ENCODE results near the gene DNAH10. TPM values are rescaled to one million over a fixed set of nuclear protein-coding genes. Genes with fewer than 3 reads are reported as not detected.

DNAH10 gene
- total RNA-seq, 1 donor from 2014 or later = 1.0 TPM

DNA sequence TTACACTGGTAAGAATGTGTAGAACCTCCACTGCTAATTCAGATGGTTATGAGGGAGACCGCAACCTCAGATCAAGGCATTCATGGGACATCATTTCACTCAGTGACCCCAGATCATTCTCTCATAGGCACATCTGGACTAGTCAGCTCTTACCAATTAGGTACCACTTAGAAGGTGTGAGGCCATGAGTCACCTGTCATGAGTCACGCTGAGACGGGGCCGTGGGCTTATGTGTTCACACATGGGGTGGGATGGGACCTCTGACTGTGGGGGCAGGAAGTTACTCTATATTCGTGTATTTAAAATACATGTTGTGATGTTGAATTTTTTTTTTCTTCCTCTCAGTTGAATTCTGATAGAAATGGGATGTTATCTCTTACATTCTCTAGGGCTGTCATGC lies 154.6 kb downstream of the DNAH10 start:
- no peak for TF ChIP-seq CTCF (IDR thresholded peaks at IDR 0.05; ENCODE audit: unreplicated experiment)
- peaks cover 8% of the 10 kb centered on the region for H3K27me3 Mint-ChIP-seq

DNA sequence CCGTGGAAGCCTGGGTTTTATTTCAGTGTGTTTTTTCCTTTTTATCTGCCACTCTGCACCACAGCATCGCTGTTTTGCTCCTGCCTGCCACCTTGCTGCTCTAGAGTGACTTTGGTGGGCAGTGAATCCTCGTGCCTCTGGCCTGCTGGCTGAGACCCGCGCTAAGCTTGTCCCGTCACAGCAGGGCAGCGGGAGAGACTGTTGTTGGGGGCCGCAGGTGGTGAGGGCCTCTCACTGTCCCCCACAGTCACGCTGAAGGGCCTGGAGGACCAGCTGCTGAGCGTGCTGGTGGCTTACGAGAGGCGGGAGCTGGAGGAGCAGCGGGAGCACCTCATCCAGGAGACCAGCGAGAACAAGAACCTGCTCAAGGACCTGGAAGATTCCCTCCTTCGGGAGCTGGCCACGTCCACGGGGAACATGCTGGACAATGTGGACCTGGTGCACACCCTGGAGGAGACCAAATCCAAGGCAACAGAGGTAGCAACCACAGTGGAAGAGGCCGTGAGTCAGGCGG lies 155.3 kb downstream of the DNAH10 start:
- no peak for DNase-seq (ENCODE audit: low spot score, unreplicated experiment)
- Mint-ChIP-seq H3K9me3 (ENCODE audit: low read depth) (no peaks in the 10 kb centered on the region), H3K4me3 (ENCODE audit: low read depth) (no peak overlapping the region), H3K36me3 (ENCODE audit: insufficient read depth) (no peaks in the 10 kb centered on the region), H3K27me3 (peaks cover 8% of the 10 kb centered on the region), H3K4me1 (ENCODE audit: low read depth) (peaks cover 8% of the 10 kb centered on the region), H3K27ac (no peak overlapping the region)
- no peak for TF ChIP-seq CTCF (IDR thresholded peaks at IDR 0.05; ENCODE audit: unreplicated experiment)

More for the DNA sequence above, 154.6 kb downstream of the DNAH10 start:
- no peaks in the 10 kb centered on the region for H3K36me3 Mint-ChIP-seq (ENCODE audit: insufficient read depth)
- no peak for DNase-seq (ENCODE audit: low spot score, unreplicated experiment)
- H3K4me3 Mint-ChIP-seq (ENCODE audit: low read depth) = no peak overlapping the region
- no peak overlapping the region for H3K27ac Mint-ChIP-seq
- H3K9me3 Mint-ChIP-seq (ENCODE audit: low read depth) = no peaks in the 10 kb centered on the region
- H3K4me1 Mint-ChIP-seq (ENCODE audit: low read depth) = peaks cover 8% of the 10 kb centered on the region

- no peaks in the 10 kb centered on the region for H3K36me3 Mint-ChIP-seq (ENCODE audit: insufficient read depth)
- H3K9me3 Mint-ChIP-seq (ENCODE audit: low read depth) = no peaks in the 10 kb centered on the region
- no peak for TF ChIP-seq CTCF (IDR thresholded peaks at IDR 0.05; ENCODE audit: unreplicated experiment)
- peaks cover 8% of the 10 kb centered on the region for H3K27me3 Mint-ChIP-seq
- no peak overlapping the region for H3K27ac Mint-ChIP-seq
- H3K4me1 Mint-ChIP-seq (ENCODE audit: low read depth) = no peaks in the 10 kb centered on the region
- DNase-seq (ENCODE audit: low spot score, unreplicated experiment) = no peak
- no peak overlapping the region for H3K4me3 Mint-ChIP-seq (ENCODE audit: low read depth)
These were observed 157.9 kb downstream of the DNAH10 start for GRCh38 chr12:123919980-123920360.

GRCh38 chr12:123923038-123923437 lies 160.9 kb downstream of the DNAH10 start:
- TF ChIP-seq CTCF (IDR thresholded peaks at IDR 0.05; ENCODE audit: unreplicated experiment) = no peak
- no peak for DNase-seq (ENCODE audit: low spot score, unreplicated experiment)
- Mint-ChIP-seq H3K4me3 (ENCODE audit: low read depth) (no peak overlapping the region), H3K9me3 (ENCODE audit: low read depth) (no peaks in the 10 kb centered on the region), H3K27me3 (no peaks in the 10 kb centered on the region), H3K36me3 (ENCODE audit: insufficient read depth) (no peaks in the 10 kb centered on the region), H3K4me1 (ENCODE audit: low read depth) (no peaks in the 10 kb centered on the region), H3K27ac (no peak overlapping the region)

- Mint-ChIP-seq H3K9me3 (ENCODE audit: low read depth) (no peaks in the 10 kb centered on the region), H3K27ac (no peak overlapping the region), H3K4me3 (ENCODE audit: low read depth) (no peak overlapping the region), H3K27me3 (no peaks in the 10 kb centered on the region), H3K4me1 (ENCODE audit: low read depth) (no peaks in the 10 kb centered on the region), H3K36me3 (ENCODE audit: insufficient read depth) (no peaks in the 10 kb centered on the region)
- no peak for DNase-seq (ENCODE audit: low spot score, unreplicated experiment)
- TF ChIP-seq CTCF (IDR thresholded peaks at IDR 0.05; ENCODE audit: unreplicated experiment) = no peak
These were observed 161.8 kb downstream of the DNAH10 start for GRCh38 chr12:123923927-123924326.

Measured in progenitor cell of endocrine pancreas (in vitro differentiated cells).